Activated CD4-positive, alpha-beta T cell treated with anti-CD3 and anti-CD28 coated beads, Interleukin-2, amount 50 U/mL, for 4 hours (primary cell): Measurements from ENCODE around the gene ITSN1.

Experiments
- DNase-seq, 2 experiments: peaks; one replicate each; pipeline ENCODE4 v3.0.0-alpha.2; 2020

The ITSN1 gene

GRCh38 chr21:33817138-33817537 lies 174.8 kb downstream of the ITSN1 start:
- DNase-seq: no peak

GRCh38 chr21:33817663-33818451 lies 175.6 kb downstream of the ITSN1 start:
- DNase-seq: no peak

- DNase-seq: no peak
Observed at GRCh38 chr21:33820230-33820770, 178.0 kb downstream of the ITSN1 start.

GRCh38 chr21:33820798-33821197 lies 178.5 kb downstream of the ITSN1 start:
- no peak for DNase-seq

GRCh38 chr21:33821503-33822322 lies 179.4 kb downstream of the ITSN1 start:
- DNase-seq: no peak

GRCh38 chr21:33824156-33824941 lies 182.0 kb downstream of the ITSN1 start:
- DNase-seq: no peak

- no peak for DNase-seq
Observed at GRCh38 chr21:33825419-33825818, 183.1 kb downstream of the ITSN1 start.

- no peak for DNase-seq
Observed at GRCh38 chr21:33825915-33826314, 183.6 kb downstream of the ITSN1 start.

- no peak for DNase-seq
Observed at GRCh38 chr21:33828083-33828482, 185.8 kb downstream of the ITSN1 start.

GRCh38 chr21:33828577-33828976 lies 186.3 kb downstream of the ITSN1 start:
- no peak for DNase-seq

- DNase-seq: no peak
Observed at GRCh38 chr21:33829844-33830243, 187.5 kb downstream of the ITSN1 start.

- no peak for DNase-seq
Observed at GRCh38 chr21:33831962-33832659, 189.8 kb downstream of the ITSN1 start.

GRCh38 chr21:33834801-33835500 lies 192.7 kb downstream of the ITSN1 start:
- DNase-seq: no peak

- DNase-seq: no peak
Observed at GRCh38 chr21:33835920-33836319, 193.6 kb downstream of the ITSN1 start.

GRCh38 chr21:33836408-33836807 lies 194.1 kb downstream of the ITSN1 start:
- no peak for DNase-seq

- DNase-seq: no peak
Observed at GRCh38 chr21:33839167-33839716, 196.9 kb downstream of the ITSN1 start.

GRCh38 chr21:33839806-33840205 lies 197.5 kb downstream of the ITSN1 start:
- DNase-seq: no peak

GRCh38 chr21:33840771-33841170 lies 198.5 kb downstream of the ITSN1 start:
- DNase-seq: no peak

- no peak for DNase-seq
Observed at GRCh38 chr21:33841561-33841960, 199.3 kb downstream of the ITSN1 start.

- DNase-seq: no peak
Observed at GRCh38 chr21:33843216-33843615, 200.9 kb downstream of the ITSN1 start.

GRCh38 chr21:33844104-33844889 lies 202.0 kb downstream of the ITSN1 start:
- no peak for DNase-seq
